ENCODE data around the gene PRICKLE4. TPM values are rescaled to one million over a fixed set of nuclear protein-coding genes. Genes with fewer than 3 reads are reported as not detected.
A peak's percentile ranks its signal among the peaks of the same experiment; 100 is the strongest.

Gene PRICKLE4
- total RNA-seq (ENCODE audit: low replicate concordance): 2.1 and 2.8 TPM in 2 replicates
- long read RNA-seq: 0 reads

DNA sequence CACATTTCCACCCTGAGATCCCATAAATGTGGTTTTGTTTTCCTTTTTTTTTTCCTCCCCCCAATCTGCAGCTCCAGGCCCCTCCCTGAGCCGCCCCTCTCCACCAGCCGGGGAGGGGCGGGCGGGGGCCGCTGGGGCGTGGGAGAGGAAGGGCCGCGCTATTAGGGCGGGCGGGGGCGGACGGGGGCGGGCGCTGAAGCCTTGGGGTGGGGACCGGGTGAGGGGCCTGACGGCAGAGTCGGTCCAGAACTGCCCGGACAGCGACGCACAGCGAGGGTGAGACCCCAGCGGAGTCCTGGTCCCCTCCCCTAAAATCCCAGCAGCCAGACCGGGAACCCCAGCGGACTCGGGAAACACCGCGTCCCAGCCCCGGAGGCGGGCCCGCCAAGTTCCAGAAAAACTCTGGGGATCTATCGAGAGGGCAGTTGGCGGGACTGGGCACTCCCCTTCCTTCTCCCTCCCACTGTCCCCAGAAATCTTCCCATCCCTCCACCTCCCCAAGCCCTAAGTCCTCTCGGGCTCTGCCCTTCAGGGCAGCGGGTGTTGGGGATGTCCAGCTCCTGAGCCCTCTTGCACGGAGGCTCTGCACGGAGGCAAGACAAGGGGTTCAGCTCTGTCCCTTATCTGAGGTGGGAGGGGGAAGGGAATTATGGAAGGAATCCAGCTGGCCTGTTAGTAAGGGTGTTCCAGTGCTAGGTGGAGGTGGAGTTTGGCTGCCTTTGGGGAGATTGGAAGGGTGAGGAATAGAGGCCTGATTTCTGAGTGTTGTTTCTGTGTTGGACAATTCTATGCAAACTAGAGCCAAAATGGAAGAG is at the start of gene PRICKLE4:
TSS of gene PRICKLE4 (plus strand) at position 232 of the 815 bp plus-strand sequence. CDS start 2,692 bp downstream, outside the sequence.
- no peak for TF ChIP-seq CTCF (conservative IDR thresholded peaks at IDR 0.05)
- Mint-ChIP-seq H3K4me3 (peak within 1 kb of the TSS; percentile 93), H3K27me3 (peaks cover 11% of the 10 kb centered on the region), H3K27ac (peak within 1 kb of the TSS; percentile 68), H3K36me3 (no peaks in the 10 kb centered on the region), H3K9me3 (no peaks in the 10 kb centered on the region), H3K4me1 (ENCODE audit: unreplicated experiment) (peaks cover 26% of the 10 kb centered on the region)
- DNase-seq (ENCODE audit: extremely low spot score, unreplicated experiment): no peak

- no peak overlapping the region for H3K27ac Mint-ChIP-seq
- no peaks in the 10 kb centered on the region for H3K9me3 Mint-ChIP-seq
- H3K27me3 Mint-ChIP-seq: peaks cover 23% of the 10 kb centered on the region
- no peaks in the 10 kb centered on the region for H3K36me3 Mint-ChIP-seq
- no peaks in the 10 kb centered on the region for H3K4me1 Mint-ChIP-seq (ENCODE audit: unreplicated experiment)
- DNase-seq (ENCODE audit: extremely low spot score, unreplicated experiment): no peak
- no peak for TF ChIP-seq CTCF (conservative IDR thresholded peaks at IDR 0.05)
- H3K4me3 Mint-ChIP-seq: no peak overlapping the region
Observed at GRCh38 chr6:41731561-41732086, 49.0 kb upstream of the PRICKLE4 start.

DNA sequence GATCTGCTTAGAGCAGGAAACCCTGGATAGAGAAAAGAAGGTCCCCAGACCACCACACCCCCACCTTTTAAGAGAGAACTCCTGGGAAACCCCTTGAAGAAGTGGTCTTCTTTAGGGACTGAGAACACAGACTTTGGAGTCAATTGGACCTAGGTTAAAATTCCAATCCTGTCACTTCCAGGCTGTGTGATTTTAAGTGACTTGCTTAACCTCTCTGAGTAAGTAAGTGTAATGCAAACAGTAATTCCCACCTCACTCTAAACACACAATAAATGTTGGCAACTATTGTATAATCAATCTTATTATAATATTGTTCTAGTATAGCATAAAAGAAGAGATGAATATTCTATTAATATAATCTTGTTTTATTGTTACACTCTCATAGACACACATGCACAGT is 48.4 kb upstream of the PRICKLE4 start:
- no peaks in the 10 kb centered on the region for H3K36me3 Mint-ChIP-seq
- no peak overlapping the region for H3K27ac Mint-ChIP-seq
- H3K4me1 Mint-ChIP-seq (ENCODE audit: unreplicated experiment): no peaks in the 10 kb centered on the region
- H3K9me3 Mint-ChIP-seq: no peaks in the 10 kb centered on the region
- no peak for DNase-seq (ENCODE audit: extremely low spot score, unreplicated experiment)
- peak overlapping the region; percentile 58 for H3K4me3 Mint-ChIP-seq
- peaks cover 23% of the 10 kb centered on the region for H3K27me3 Mint-ChIP-seq
- no peak for TF ChIP-seq CTCF (conservative IDR thresholded peaks at IDR 0.05)

- Mint-ChIP-seq H3K27ac (no peak overlapping the region), H3K27me3 (peaks cover 23% of the 10 kb centered on the region), H3K4me1 (ENCODE audit: unreplicated experiment) (no peaks in the 10 kb centered on the region), H3K36me3 (no peaks in the 10 kb centered on the region), H3K9me3 (no peaks in the 10 kb centered on the region), H3K4me3 (peak overlapping the region; percentile 58)
- DNase-seq (ENCODE audit: extremely low spot score, unreplicated experiment): no peak
- no peak for TF ChIP-seq CTCF (conservative IDR thresholded peaks at IDR 0.05)
Observed at GRCh38 chr6:41732591-41733359, 47.8 kb upstream of the PRICKLE4 start.

DNA sequence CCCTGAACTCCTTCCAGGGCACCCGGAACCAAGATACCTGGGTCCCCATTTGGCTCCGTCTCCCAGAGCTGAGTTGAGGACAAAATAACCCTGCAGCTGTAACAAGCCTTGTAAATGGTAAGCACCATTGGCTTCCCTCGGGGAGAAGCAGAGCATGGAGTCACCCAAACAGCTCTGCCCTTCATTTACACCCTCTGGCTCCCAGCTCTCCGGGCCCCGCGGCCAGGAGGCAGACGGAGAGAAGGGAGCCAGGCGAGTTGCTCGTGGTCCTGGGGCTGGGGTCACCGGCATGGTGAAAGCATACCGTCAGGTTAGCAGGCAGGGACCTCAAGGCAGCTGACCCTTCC is 47.2 kb upstream of the PRICKLE4 start:
- Mint-ChIP-seq H3K27me3 (peaks cover 23% of the 10 kb centered on the region), H3K27ac (no peak overlapping the region), H3K9me3 (no peaks in the 10 kb centered on the region), H3K36me3 (no peaks in the 10 kb centered on the region), H3K4me3 (peak overlapping the region; percentile 89), H3K4me1 (ENCODE audit: unreplicated experiment) (no peaks in the 10 kb centered on the region)
- DNase-seq (ENCODE audit: extremely low spot score, unreplicated experiment): no peak
- no peak for TF ChIP-seq CTCF (conservative IDR thresholded peaks at IDR 0.05)

All from type B pancreatic cell (in vitro differentiated cells).